K562 (cell line): ENCODE measurements around the gene NPAS3. TPM values are rescaled to one million over a fixed set of nuclear protein-coding genes. Genes with fewer than 3 reads are reported as not detected.
A peak's percentile ranks its signal among the peaks of the same experiment; 100 is the strongest.

Experiments
- ATF7 ChIP-seq: fragments of 450-650 bp; IDR thresholded peaks from 2 replicates; pipeline ENCODE4 v1.7.1; 2014; ENCODE audit warnings: mild to moderate bottlenecking, moderate library complexity
- BDP1 ChIP-seq: IDR thresholded peaks from 3 replicates; pipeline ENCODE4 v1.6.1; 2011; ENCODE audit not compliant: insufficient read length, insufficient read depth
- BHLHE40 ChIP-seq: IDR thresholded peaks from 2 replicates; pipeline ENCODE4 v1.6.1; 2011; ENCODE audit warnings: low read length, improper control_type of control experiment
- CBFA2T3 ChIP-seq: fragments of 450-650 bp; IDR thresholded peaks from 2 replicates; pipeline ENCODE4 v1.6.1; 2017
- CCNT2 ChIP-seq: IDR thresholded peaks from 2 replicates; pipeline ENCODE4 v1.6.1; 2011; ENCODE audit warnings: borderline replicate concordance, low read depth, mild to moderate bottlenecking, moderate library complexity, mixed read lengths, low read length; ENCODE audit not compliant: insufficient read length; ENCODE audit errors: extremely low read depth
- CHD2 ChIP-seq: IDR thresholded peaks from 2 replicates; pipeline ENCODE4 v1.6.1; 2011; ENCODE audit warnings: low read depth, low read length
- CREM ChIP-seq: IDR thresholded peaks from 2 replicates; pipeline ENCODE4 v1.6.1; 2014; ENCODE audit warnings: antibody characterized with exemption, low read depth
- EP300 ChIP-seq: IDR thresholded peaks from 2 replicates; pipeline ENCODE4 v1.6.1; 2012; ENCODE audit warnings: low read length, improper control_type of control experiment
- ETV1 ChIP-seq: fragments of 450-650 bp; conservative IDR thresholded peaks from 2 replicates; pipeline ENCODE4 v1.6.1; 2016; ENCODE audit warnings: missing genetic modification characterization, control low read depth, low read depth, missing compliant biosample characterization
- HDAC1 ChIP-seq, 2 experiments: fragments of 450-650 bp; IDR thresholded peaks; 2 replicates each; pipeline ENCODE4 v1.6.1; 2016 to 2017; ENCODE audit warnings: inconsistent platforms in 1 of 2, mild to moderate bottlenecking in 1 of 2, moderate library complexity in 1 of 2
- HDAC2 ChIP-seq: fragments of 450-650 bp; IDR thresholded peaks from 2 replicates; pipeline ENCODE4 v1.6.1; 2016; ENCODE audit warnings: mild to moderate bottlenecking
- KDM1A ChIP-seq, 2 experiments: fragments of 450-650 bp; IDR thresholded peaks; 2 replicates each; pipeline ENCODE4 v1.6.1; 2016; ENCODE audit warnings: mild to moderate bottlenecking in 2 of 2
- KLF1 ChIP-seq: fragments of 450-650 bp; IDR thresholded peaks from 2 replicates; pipeline ENCODE4 v1.6.1; 2016; ENCODE audit warnings: missing genetic modification characterization, missing compliant biosample characterization
- MAFF ChIP-seq: IDR thresholded peaks from 2 replicates; pipeline ENCODE4 v1.6.1; 2012; ENCODE audit warnings: low read length, improper control_type of control experiment
- MTA3 ChIP-seq: fragments of 450-650 bp; formaldehyde crosslinking; IDR thresholded peaks from 2 replicates; pipeline ENCODE4 v1.6.1; 2017; ENCODE audit warnings: mild to moderate bottlenecking, borderline replicate concordance
- PHB2 ChIP-seq: fragments of 450-650 bp; IDR thresholded peaks from 2 replicates; pipeline ENCODE4 v1.6.1; 2017; ENCODE audit warnings: low read depth
- SAFB2 ChIP-seq: fragments of 200-400 bp; formaldehyde crosslinking; IDR thresholded peaks from 2 replicates; pipeline ENCODE4 v1.6.1; 2018; ENCODE audit warnings: borderline replicate concordance, low read length, low read depth, moderate library complexity; ENCODE audit not compliant: severe bottlenecking
- SMARCA4 ChIP-seq: fragments of 450-650 bp; IDR thresholded peaks from 2 replicates; pipeline ENCODE4 v1.6.1; 2016
- SOX6 ChIP-seq: fragments of 450-650 bp; IDR thresholded peaks from 2 replicates; pipeline ENCODE4 v1.6.1; 2014; ENCODE audit warnings: mild to moderate bottlenecking
- TCF7L2 ChIP-seq: fragments of 150-350 bp; IDR thresholded peaks from 2 replicates; pipeline ENCODE4 v1.6.1; 2016; ENCODE audit warnings: low read depth, mild to moderate bottlenecking, low read length, moderate library complexity
- ZBED1 ChIP-seq: IDR thresholded peaks from 2 replicates; pipeline ENCODE4 v1.6.1; 2014
- ZNF217 ChIP-seq: sonication (generic); formaldehyde crosslinking; IDR thresholded peaks from 2 replicates; pipeline ENCODE4 v1.8.0; 2022; ENCODE audit warnings: mild to moderate bottlenecking, missing genetic modification reagents
- polyA plus RNA-seq, 8 experiments: library from polyadenylated mRNA; depleted of rRNA in 4 of 8; stranded (reverse) in 5 of 8; unstranded in 3 of 8; fragments of >200 nt; fragmentation: Nextera tagmentation in 2 of 8; fragmentation: Illumina TruSeq in 1 of 8; extraction: Ambion mirVana in 2 of 8; extraction: Trizol in 1 of 8; gene quantifications; 2 replicates each; pipeline versions ENCODE4 v1.2.1 to v1.2.3, GENCODE V29; 2011 to 2014; ENCODE audit warnings: inconsistent platforms in 1 of 8, missing spikeins in 1 of 8
- total RNA-seq, 7 experiments: library from RNA; depleted of rRNA in 6 of 7; stranded (reverse); fragments of >200 nt in 6 of 7; fragmentation: Illumina TruSeq in 2 of 7; extraction: Trizol in 2 of 7; gene quantifications; 2 replicates each; pipeline versions ENCODE4 v1.2.1 to v1.2.3, GENCODE V29; 2011 to 2021; ENCODE audit warnings: low replicate concordance in 1 of 7
- TF ChIP-seq, protein P1 (sequence below): fragments of 250-450 bp; sonication (Bioruptor Pico); IDR thresholded peaks from 2 replicates; pipeline ENCODE4 v1.5.0; 2021; ENCODE audit warnings: mild to moderate bottlenecking, moderate library complexity
- TF ChIP-seq, protein P2 (sequence below): IDR thresholded peaks from 2 replicates; pipeline ENCODE4 v1.6.1; 2012; ENCODE audit warnings: low read depth, low read length, improper control_type of control experiment, borderline replicate concordance
- TF ChIP-seq, protein P3 (sequence below): fragments of 200-800 bp; sonication (Bioruptor generic); IDR thresholded peaks from 2 replicates; pipeline ENCODE4 v1.6.1; 2017; ENCODE audit warnings: missing genetic modification characterization, missing compliant biosample characterization

The NPAS3 gene
- total and polyA plus RNA-seq, 9 of the 15 experiments (the other 6 are each of a cell fraction or from before 2014, with no cell fraction given) = 0.04 TPM; not detected in 8

DNA sequence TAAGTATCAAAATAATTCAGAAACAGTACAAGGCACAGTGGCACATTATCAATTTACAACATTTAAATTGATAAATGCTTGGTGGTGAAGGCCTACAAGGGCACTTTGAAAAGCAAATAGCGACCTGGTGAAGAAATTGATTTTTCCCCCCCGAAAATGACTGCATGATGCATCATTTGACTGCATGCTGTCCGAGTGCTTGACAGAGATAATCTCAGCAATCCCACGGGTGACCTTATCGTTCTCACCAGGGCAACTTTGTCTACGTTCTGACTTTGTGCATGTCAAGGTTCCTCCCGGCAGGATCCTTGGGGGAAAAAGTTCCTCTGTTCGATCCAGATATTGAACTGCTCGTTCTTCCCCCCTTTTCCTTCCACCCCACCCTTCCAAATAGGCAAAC is 627.4 kb downstream of the NPAS3 start (continued):
- TF ChIP-seq, protein P1, sequence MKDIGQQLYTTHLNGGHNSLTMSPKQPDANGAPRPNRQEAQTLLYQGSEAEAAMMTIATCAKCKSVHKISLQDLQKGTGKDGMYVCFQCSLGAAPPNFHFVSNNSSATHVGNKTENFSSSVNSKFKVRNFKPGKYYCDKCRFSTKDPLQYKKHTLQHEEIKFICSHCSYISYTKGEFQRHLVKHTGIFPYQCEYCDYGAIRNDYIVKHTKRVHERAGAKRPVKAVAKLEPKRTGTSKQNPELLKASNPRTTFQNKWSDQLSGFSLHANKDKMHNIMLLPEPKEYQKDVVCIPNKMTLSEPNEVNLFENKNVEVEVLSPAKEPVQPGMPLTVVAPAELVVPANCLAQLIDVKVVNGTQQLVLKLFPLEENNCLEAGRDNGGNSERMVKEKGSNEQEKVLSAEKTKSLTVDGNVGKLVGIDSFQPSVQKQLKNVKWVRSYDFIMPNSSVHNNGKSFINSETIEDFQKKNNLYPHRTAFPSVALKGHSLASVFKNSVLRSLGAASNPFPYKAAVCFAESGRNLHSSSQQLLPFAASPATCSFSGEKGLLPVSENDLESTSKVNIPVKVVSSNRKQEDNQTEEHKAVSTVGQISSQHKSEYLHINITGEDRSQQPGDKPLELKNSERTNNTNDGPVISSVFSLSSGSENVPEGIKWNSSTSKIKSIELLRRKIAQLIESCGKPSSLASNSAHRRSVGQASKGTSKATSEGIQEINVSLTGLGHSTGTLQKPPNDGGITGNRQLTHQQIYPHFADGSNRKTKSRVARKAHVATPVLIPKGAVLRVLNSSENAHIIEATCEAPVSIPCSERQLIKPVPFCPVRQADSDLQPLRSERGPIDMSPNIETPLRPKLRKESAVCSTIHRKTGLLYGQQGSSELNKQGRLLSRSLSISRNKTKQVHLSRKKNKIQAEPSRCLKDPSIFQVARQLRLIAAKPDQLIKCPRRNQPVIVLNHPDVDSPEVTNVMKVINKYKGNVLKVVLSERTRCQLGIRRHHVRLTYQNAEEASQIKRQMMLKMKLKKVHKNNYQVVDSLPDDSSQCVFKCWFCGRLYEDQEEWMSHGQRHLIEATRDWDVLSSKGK (CRISPR knock-in tag) = no peak
- TF ChIP-seq ZBED1 = no peak
- TF ChIP-seq CREM = peak; percentile 61
- no peak for TF ChIP-seq TCF7L2
- TF ChIP-seq ZNF217 (CRISPR knock-in tag) = no peak
- TF ChIP-seq, protein P2, sequence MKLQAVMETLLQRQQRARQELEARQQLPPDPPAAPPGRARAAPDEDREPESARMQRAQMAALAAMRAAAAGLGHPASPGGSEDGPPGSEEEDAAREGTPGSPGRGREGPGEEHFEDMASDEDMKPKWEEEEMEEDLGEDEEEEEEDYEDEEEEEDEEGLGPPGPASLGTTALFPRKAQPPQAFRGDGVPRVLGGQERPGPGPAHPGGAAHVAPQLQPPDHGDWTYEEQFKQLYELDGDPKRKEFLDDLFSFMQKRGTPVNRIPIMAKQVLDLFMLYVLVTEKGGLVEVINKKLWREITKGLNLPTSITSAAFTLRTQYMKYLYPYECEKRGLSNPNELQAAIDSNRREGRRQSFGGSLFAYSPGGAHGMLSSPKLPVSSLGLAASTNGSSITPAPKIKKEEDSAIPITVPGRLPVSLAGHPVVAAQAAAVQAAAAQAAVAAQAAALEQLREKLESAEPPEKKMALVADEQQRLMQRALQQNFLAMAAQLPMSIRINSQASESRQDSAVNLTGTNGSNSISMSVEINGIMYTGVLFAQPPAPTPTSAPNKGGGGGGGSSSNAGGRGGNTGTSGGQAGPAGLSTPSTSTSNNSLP = no peak
- peak; percentile 65 for TF ChIP-seq CCNT2
- TF ChIP-seq CHD2 = no peak
- peak; percentile 74; the same call in 1 of the 2 replicates for TF ChIP-seq EP300
- no peak for TF ChIP-seq ETV1
- TF ChIP-seq SOX6 = peak; percentile 51; the same call in 1 of the 2 replicates
- TF ChIP-seq CBFA2T3 = peak; percentile 91
- 0 out of 4 replicates have a peak, but pooled peaks of 1 of the 2 experiments have one; percentile 22 for TF ChIP-seq HDAC1 (IDR thresholded peaks at IDR 0.05)
- 0 out of 2 replicates have a peak, but pooled peaks have one; percentile 23 for TF ChIP-seq HDAC2
- no peak for TF ChIP-seq MAFF
- TF ChIP-seq BHLHE40 = peak; percentile 44; the same call in 1 of the 2 replicates
- peak; percentile 32 to 49; a peak in 2 of 4 replicates for TF ChIP-seq KDM1A (IDR thresholded peaks at IDR 0.05)
- TF ChIP-seq SAFB2 = no peak
- peak; percentile 26; the same call in 1 of the 2 replicates for TF ChIP-seq ATF7
- TF ChIP-seq PHB2 = 0 out of 2 replicates have a peak, but pooled peaks have one; percentile 19
- 0 out of 2 replicates have a peak, but pooled peaks have one; percentile 25 for TF ChIP-seq MTA3
- TF ChIP-seq, protein P3, sequence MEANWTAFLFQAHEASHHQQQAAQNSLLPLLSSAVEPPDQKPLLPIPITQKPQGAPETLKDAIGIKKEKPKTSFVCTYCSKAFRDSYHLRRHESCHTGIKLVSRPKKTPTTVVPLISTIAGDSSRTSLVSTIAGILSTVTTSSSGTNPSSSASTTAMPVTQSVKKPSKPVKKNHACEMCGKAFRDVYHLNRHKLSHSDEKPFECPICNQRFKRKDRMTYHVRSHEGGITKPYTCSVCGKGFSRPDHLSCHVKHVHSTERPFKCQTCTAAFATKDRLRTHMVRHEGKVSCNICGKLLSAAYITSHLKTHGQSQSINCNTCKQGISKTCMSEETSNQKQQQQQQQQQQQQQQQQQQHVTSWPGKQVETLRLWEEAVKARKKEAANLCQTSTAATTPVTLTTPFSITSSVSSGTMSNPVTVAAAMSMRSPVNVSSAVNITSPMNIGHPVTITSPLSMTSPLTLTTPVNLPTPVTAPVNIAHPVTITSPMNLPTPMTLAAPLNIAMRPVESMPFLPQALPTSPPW = peak; percentile 79
- no peak for TF ChIP-seq BDP1
- no peak for TF ChIP-seq KLF1 (tag)
- peak; percentile 81 for TF ChIP-seq SMARCA4
